K562 (cell line): ENCODE results near the gene TIMM8A. TPM values are rescaled to one million over a fixed set of nuclear protein-coding genes. Genes with fewer than 3 reads are reported as not detected.

Experiments used
- ATAC-seq: fragments of 200-7000 bp; cut with Tn5 transposase; 3 replicates; pipeline ENCODE4 v1.9.1; 2020; ENCODE audit warnings: moderate library complexity
- BruUV-seq: library from RNA; stranded (reverse); fragments of 400-500 nt; replicated peaks from 2 replicates; lab custom pipeline; 2021; lab: Mats Ljungman, UMichigan
- CTCF ChIA-PET: fragments of 300-600 bp; formaldehyde crosslinking; extraction: SDS; loops from one replicate; lab custom pipeline; 2021; ENCODE audit warnings: low intra/inter-chr PET ratio; lab: Yijun Ruan, JAX
- POLR2A ChIA-PET: fragments of 300-600, 350-650 bp; sonication (Branson Sonifier 250); formaldehyde crosslinking; extraction: SDS; loops from one replicate; lab custom pipeline; 2021; ENCODE audit warnings: antibody characterized with exemption, inconsistent platforms; lab: Yijun Ruan, JAX
- DNase-seq, 4 experiments: peaks; one replicate each; pipeline versions ENCODE4 v3.0.0 to v3.0.0-alpha.2; 2011 to 2018; ENCODE audit warnings: low spot score in 3 of 4, mixed read lengths in 3 of 4; ENCODE audit errors: extremely low read depth in 1 of 4
- FAIRE-seq: peaks from 2 replicates; lab custom pipeline; 2011; peaks lifted over from hg19 to GRCh38; lab: Jason Lieb, UNC
- H2AFZ ChIP-seq: 2 replicates; pipeline ENCODE4 v1.6.0; 2011; ENCODE audit warnings: low read depth, low read length, control low read depth, inconsistent platforms
- H3K27ac ChIP-seq: fragments of 200-600 bp; 3 replicates; pipeline ENCODE4 v1.8.0; 2011; ENCODE audit warnings: low read depth, mild to moderate bottlenecking, control low read depth, inconsistent platforms, low read length, moderate library complexity, mixed read lengths; ENCODE audit errors: extremely low read depth
- H3K27me3 ChIP-seq, 2 experiments: fragments of 300-600 bp in 1 of 2; 2 replicates in 1 of 2; 3 replicates in 1 of 2; pipeline versions ENCODE4 v1.6.0 to v1.8.0; 2011; ENCODE audit warnings: inconsistent platforms in 2 of 2, low read length in 2 of 2, mild to moderate bottlenecking in 1 of 2, mixed read lengths in 1 of 2, moderate library complexity in 1 of 2; ENCODE audit not compliant: control insufficient read depth in 2 of 2, insufficient read depth in 2 of 2
- H3K36me3 ChIP-seq: fragments of 300-600 bp; 3 replicates; pipeline ENCODE4 v1.8.0; 2011; ENCODE audit warnings: mild to moderate bottlenecking, low read length, inconsistent platforms; ENCODE audit not compliant: control insufficient read depth, insufficient read depth
- H3K4me1 ChIP-seq, 2 experiments: fragments of 200-600 bp in 1 of 2; replicated peaks in 1 of 2; 2 replicates in 1 of 2; 3 replicates in 1 of 2; pipeline versions ENCODE4 v1.5.1 to v1.8.0; 2011; ENCODE audit warnings: inconsistent platforms in 2 of 2, low read length in 2 of 2, mild to moderate bottlenecking in 1 of 2, mixed read lengths in 1 of 2, moderate library complexity in 1 of 2; ENCODE audit not compliant: control insufficient read depth in 2 of 2, insufficient read depth in 2 of 2
- H3K4me2 ChIP-seq: 2 replicates; pipeline ENCODE4 v1.6.1; 2011; ENCODE audit warnings: low read length, control low read depth, inconsistent platforms, mixed read lengths; ENCODE audit not compliant: insufficient read depth
- H3K4me3 ChIP-seq: fragments of 200-600 bp; sonication (generic), shearing (Covaris generic); 2 replicates; pipeline ENCODE4 v1.5.1; 2016; ENCODE audit warnings: control low read depth, inconsistent platforms
- H3K79me2 ChIP-seq: fragments of 200-600 bp; 3 replicates; pipeline ENCODE4 v1.8.0; 2011; ENCODE audit warnings: low read length, inconsistent platforms; ENCODE audit not compliant: control insufficient read depth, insufficient read depth
- H3K9ac ChIP-seq, 2 experiments: 2 replicates each; pipeline versions ENCODE4 v1.6.0 to v1.6.1; 2011; ENCODE audit warnings: low read depth in 2 of 2, low read length in 2 of 2, control low read depth in 1 of 2, inconsistent platforms in 1 of 2, mild to moderate bottlenecking in 1 of 2, mixed read lengths in 1 of 2; ENCODE audit not compliant: insufficient read depth in 1 of 2
- H3K9me1 ChIP-seq: one replicate; pipeline ENCODE4 v1.6.0; 2011; ENCODE audit warnings: inconsistent platforms, mild to moderate bottlenecking, low read length, moderate library complexity; ENCODE audit not compliant: control insufficient read depth, insufficient read depth
- H3K9me3 ChIP-seq: replicated peaks from 2 replicates; pipeline ENCODE4 v1.5.1; 2011; ENCODE audit warnings: low read depth, low read length, inconsistent platforms; ENCODE audit not compliant: control insufficient read depth, insufficient read depth
- H4K20me1 ChIP-seq: replicated peaks from 2 replicates; pipeline ENCODE4 v1.6.1; 2011; ENCODE audit warnings: low read length, inconsistent platforms, mixed read lengths; ENCODE audit not compliant: control insufficient read depth, insufficient read depth
- MBD2 ChIP-seq: sonication (generic); IDR thresholded peaks from 2 replicates; pipeline ENCODE4 v1.6.1; 2016; ENCODE audit warnings: low read depth, borderline replicate concordance
- MEF2A ChIP-seq: IDR thresholded peaks from 2 replicates; pipeline ENCODE4 v1.6.1; 2011; ENCODE audit warnings: low read depth, mild to moderate bottlenecking, low read length, moderate library complexity; ENCODE audit not compliant: control insufficient read depth
- SIN3A ChIP-seq, 2 experiments: fragments of 150-350 bp in 1 of 2; IDR thresholded peaks; 2 replicates each; pipeline ENCODE4 v1.6.1; 2011 to 2016; ENCODE audit warnings: borderline replicate concordance in 2 of 2, low read depth in 2 of 2, low read length in 2 of 2, mild to moderate bottlenecking in 2 of 2, moderate library complexity in 2 of 2; ENCODE audit not compliant: control insufficient read depth in 1 of 2
- XRCC4 ChIP-seq: IDR thresholded peaks from one replicate; pipeline ENCODE4 v1.6.1; 2011; ENCODE audit not compliant: insufficient read depth, insufficient read length; ENCODE audit errors: extremely low read depth
- ZBTB17 ChIP-seq: fragments of 450-650 bp; formaldehyde crosslinking; IDR thresholded peaks from 2 replicates; pipeline ENCODE4 v1.4.0; 2020; ENCODE audit warnings: mild to moderate bottlenecking
- ZNF431 ChIP-seq: sonication (generic); formaldehyde crosslinking; IDR thresholded peaks from 2 replicates; pipeline ENCODE4 v1.8.0; 2022; ENCODE audit warnings: mild to moderate bottlenecking, missing genetic modification reagents
- ZNF780A ChIP-seq: fragments of 250-450 bp; sonication (Bioruptor Pico); IDR thresholded peaks from 2 replicates; pipeline ENCODE4 v1.5.0; 2021; ENCODE audit warnings: mild to moderate bottlenecking
- WGBS: fragments of 100-300 bp; shearing (Covaris generic); methylation state at CpG from one replicate; pipeline ENCODE4 v1.1.6; 2016; ENCODE audit warnings: low coverage, mixed read lengths; ENCODE audit not compliant: insufficient coverage; ENCODE audit errors: missing lambda C conversion rate; 5-methylcytosine and 5-hydroxymethylcytosine counted together
- in situ Hi-C: fragments of 300-500 bp; cut with MboI; formaldehyde crosslinking; loops from 4 replicates; pipeline ENCODE4 v1.15.0; 2018; ENCODE audit warnings: inconsistent platforms, mixed read lengths
- intact Hi-C: fragments of 100-400 bp; cut with micrococcal nuclease; formaldehyde crosslinking; loops from 2 replicates; pipeline ENCODE4 v1.14.2; 2022
- polyA plus RNA-seq, 8 experiments: library from polyadenylated mRNA; depleted of rRNA in 4 of 8; stranded (reverse) in 5 of 8; unstranded in 3 of 8; fragments of >200 nt; fragmentation: Nextera tagmentation in 2 of 8; fragmentation: Illumina TruSeq in 1 of 8; extraction: Ambion mirVana in 2 of 8; extraction: Trizol in 1 of 8; gene quantifications; 2 replicates each; pipeline versions ENCODE4 v1.2.1 to v1.2.3, GENCODE V29; 2011 to 2014; ENCODE audit warnings: inconsistent platforms in 1 of 8, missing spikeins in 1 of 8
- total RNA-seq, 7 experiments: library from RNA; depleted of rRNA in 6 of 7; stranded (reverse); fragments of >200 nt in 6 of 7; fragmentation: Illumina TruSeq in 2 of 7; extraction: Trizol in 2 of 7; gene quantifications; 2 replicates each; pipeline versions ENCODE4 v1.2.1 to v1.2.3, GENCODE V29; 2011 to 2021; ENCODE audit warnings: low replicate concordance in 1 of 7
- TF ChIP-seq, protein P1 (sequence below): fragments of 250-450 bp; sonication (Bioruptor Pico); IDR thresholded peaks from 2 replicates; pipeline ENCODE4 v1.8.0; 2022; ENCODE audit warnings: moderate library complexity, mild to moderate bottlenecking, inconsistent platforms
- TF ChIP-seq, protein P2 (sequence below), 2 experiments: IDR thresholded peaks in 1 of 2; conservative IDR thresholded peaks in 1 of 2; 2 replicates each; pipeline ENCODE4 v1.6.1; 2016; ENCODE audit warnings: low read depth in 2 of 2, mild to moderate bottlenecking in 1 of 2, missing compliant biosample characterization in 1 of 2, missing genetic modification characterization in 1 of 2, moderate library complexity in 1 of 2

TIMM8A gene
- total and polyA plus RNA-seq, 9 of the 15 experiments (the other 6 are each of a cell fraction or from before 2014, with no cell fraction given) = 10.9 to 132 (median 41.1) TPM

DNA sequence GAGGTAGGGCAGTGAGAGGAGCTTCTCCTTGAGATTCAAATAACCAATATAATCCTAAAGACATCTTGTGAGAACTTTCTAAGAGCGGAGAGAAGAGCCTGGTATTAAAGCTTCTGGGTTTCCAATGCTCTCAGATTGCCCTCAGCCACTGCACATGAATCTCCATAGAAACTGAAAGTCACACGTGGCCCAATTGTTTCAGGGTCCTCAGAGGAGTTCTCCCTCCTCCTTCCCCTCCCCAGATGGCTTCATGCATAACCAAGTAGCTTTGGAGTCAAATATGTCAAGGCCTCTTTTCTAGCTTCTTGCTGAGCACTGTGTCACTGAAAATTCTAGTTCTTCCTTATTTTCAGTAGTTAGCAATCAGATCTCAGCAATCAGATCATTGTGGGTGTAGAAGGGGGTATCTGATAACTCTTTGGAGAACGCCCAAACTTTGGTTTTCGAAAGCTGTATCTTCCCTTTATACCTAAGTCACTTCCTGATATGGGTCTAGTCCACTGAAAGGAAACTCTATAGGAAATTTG lies 35.2 kb upstream of the TIMM8A start (continued):
- TF ChIP-seq, protein P1, sequence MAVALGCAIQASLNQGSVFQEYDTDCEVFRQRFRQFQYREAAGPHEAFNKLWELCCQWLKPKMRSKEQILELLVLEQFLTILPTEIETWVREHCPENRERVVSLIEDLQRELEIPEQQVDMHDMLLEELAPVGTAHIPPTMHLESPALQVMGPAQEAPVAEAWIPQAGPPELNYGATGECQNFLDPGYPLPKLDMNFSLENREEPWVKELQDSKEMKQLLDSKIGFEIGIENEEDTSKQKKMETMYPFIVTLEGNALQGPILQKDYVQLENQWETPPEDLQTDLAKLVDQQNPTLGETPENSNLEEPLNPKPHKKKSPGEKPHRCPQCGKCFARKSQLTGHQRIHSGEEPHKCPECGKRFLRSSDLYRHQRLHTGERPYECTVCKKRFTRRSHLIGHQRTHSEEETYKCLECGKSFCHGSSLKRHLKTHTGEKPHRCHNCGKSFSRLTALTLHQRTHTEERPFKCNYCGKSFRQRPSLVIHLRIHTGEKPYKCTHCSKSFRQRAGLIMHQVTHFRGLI (CRISPR knock-in tag) = no peak

DNA sequence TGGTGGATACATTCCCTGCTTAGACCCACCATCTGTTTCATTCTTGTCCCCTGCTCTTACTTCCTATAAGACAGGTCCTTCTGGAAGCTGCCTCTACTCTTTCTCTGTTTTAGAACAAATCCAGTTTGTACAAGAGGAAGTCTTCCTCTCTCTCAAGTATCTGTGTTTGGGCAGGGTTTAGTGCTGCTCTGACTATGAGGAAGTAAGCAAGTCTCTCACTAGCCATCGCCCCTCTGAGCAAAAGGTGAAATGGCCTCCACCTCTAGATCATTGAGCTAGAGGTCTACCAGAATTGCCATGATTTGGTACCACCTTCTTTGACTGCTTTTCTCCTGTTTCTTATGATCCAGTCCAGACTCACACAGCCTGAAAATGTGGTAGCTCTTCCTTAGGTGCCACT lies 29.0 kb upstream of the TIMM8A start:
- peaks cover 18% of the 10 kb centered on the region for H3K79me2 ChIP-seq
- FAIRE-seq (no peak), ATAC-seq (no peak), DNase-seq (no peak)
- no peak overlapping the region for H3K9ac ChIP-seq
- in situ Hi-C loops = no loop called here
- no peaks in the 10 kb centered on the region for H3K27me3 ChIP-seq
- intact Hi-C loops = no loop called here
- no TSS peak for BruUV-seq
- no peak overlapping the region for H2AFZ ChIP-seq
- ChIA-PET CTCF (no interaction called here), POLR2A (interaction anchor here (1.8 kb wide), 1 partner anchor 13 kb away, joined by 7 read pairs; the partner anchor contains the start of gene RPL36A)
- no CpG with 5 or more reads among the region's 1 CpG for WGBS
- peaks cover 0 to 5% of the 10 kb centered on the region in 2 experiments; a peak in 2 of 5 replicates for H3K4me1 ChIP-seq
- no peaks in the 10 kb centered on the region for H3K9me3 ChIP-seq
- H4K20me1 ChIP-seq = no peaks in the 10 kb centered on the region
- no peaks in the 10 kb centered on the region for H3K9me1 ChIP-seq
- no peak overlapping the region for H3K4me3 ChIP-seq
- no peak overlapping the region for H3K27ac ChIP-seq
- H3K36me3 ChIP-seq = peaks cover 14% of the 10 kb centered on the region; the same call in 1 of the 3 replicates
- H3K4me2 ChIP-seq = no peak overlapping the region
- TF ChIP-seq ZNF780A (no peak), MEF2A (no peak), MBD2 (no peak), ZBTB17 (CRISPR knock-in tag) (no peak), ZNF431 (no peak), XRCC4 (no peak), SIN3A (IDR thresholded peaks at IDR 0.05; ENCODE audit: borderline replicate concordance in 2 of 2, control insufficient read depth in 1 of 2, low read depth in 2 of 2, low read length in 2 of 2) (no peak)
- TF ChIP-seq, protein P2, sequence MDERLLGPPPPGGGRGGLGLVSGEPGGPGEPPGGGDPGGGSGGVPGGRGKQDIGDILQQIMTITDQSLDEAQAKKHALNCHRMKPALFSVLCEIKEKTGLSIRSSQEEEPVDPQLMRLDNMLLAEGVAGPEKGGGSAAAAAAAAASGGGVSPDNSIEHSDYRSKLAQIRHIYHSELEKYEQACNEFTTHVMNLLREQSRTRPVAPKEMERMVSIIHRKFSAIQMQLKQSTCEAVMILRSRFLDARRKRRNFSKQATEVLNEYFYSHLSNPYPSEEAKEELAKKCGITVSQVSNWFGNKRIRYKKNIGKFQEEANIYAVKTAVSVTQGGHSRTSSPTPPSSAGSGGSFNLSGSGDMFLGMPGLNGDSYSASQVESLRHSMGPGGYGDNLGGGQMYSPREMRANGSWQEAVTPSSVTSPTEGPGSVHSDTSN (CRISPR knock-in tag; IDR thresholded peaks at IDR 0.05; ENCODE audit: low read depth) = no peak
- TF ChIP-seq, protein P2 (tag; conservative IDR thresholded peaks at IDR 0.05; ENCODE audit: low read depth) = no peak
